ENCODE data around the gene ADGRD1.

The ADGRD1 gene

DNA sequence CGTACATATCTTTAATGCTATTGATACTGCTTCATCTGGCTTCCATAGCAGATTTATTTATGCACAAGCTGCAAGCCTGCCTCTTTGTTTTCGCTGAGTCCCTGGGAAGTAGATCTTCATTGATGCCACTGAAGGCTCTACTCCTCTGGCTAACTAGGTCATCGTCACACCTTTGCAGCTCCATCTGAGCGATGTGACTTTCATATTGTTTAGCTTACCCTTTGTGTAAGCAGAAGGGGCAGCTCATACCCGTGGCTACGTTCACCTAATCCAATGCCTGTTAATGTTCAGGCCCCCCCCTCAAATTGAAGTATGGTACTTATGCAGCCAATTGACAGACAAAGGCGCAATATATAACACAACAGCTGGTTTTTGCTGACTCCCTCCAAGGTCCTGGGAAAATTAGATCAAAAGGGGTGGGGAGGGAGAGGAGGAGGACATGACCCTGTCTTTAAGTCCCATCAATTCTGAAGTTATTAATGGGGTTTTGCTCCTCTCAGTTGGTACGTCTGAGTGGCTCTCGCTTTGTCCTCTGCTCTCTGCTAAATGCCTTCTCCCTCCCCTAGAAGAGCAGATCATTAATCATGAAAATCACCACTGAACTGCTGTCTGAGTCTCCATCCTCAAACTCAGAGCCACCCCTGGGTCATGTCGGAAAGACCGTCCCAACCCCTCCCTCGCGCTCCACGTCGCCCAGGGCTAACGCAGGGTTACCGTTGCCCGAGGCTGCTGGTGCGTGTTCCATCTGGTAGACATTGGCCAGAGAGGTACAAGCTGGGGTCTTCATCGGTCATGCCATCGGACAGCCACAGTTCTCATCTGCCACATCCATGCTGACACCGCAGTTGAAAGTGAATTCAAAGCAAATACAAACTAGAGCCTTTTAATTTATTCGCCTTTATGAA, 128.8 kb downstream of the ADGRD1 start:
- no peak for TF ChIP-seq GATA2 (IDR thresholded peaks at IDR 0.05; ENCODE audit: low read depth, low read length)
- TF ChIP-seq GATA3 (IDR thresholded peaks at IDR 0.05; ENCODE audit: low read depth, low read length), result no peak

DNA sequence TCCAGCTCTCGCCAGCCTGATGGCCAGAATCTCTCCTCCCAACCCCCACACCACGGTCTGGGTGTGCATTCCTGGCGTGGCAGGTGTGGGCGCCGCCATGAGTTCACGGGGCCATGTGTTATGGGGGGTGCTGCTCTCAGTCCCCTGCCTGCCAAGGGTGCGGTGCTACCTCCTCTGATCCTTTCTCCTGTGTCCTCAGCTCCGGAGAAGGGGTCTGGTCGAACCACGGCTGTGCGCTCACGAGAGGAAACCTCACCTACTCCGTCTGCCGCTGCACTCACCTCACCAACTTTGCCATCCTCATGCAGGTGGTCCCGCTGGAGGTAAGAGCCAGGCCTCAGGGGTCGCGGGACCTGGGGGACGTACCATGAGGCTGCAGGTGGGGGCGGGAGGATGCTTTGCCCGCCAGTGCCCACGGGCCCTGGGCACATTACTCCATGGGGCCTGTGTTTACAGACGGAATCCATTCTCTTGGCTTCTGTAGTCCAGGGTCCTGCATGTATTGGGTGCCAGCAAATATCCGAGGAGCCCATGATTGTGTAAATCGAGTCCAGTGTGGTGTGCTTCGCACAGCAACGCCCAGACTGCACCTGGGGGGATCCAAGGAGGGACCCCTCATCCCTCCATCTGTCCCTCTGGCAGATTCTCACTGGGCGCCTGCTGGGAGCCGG, 130.8 kb downstream of the ADGRD1 start:
- no peak for TF ChIP-seq GATA2 (IDR thresholded peaks at IDR 0.05; ENCODE audit: low read depth, low read length)
- TF ChIP-seq GATA3 (IDR thresholded peaks at IDR 0.05; ENCODE audit: low read depth, low read length), result no peak

DNA sequence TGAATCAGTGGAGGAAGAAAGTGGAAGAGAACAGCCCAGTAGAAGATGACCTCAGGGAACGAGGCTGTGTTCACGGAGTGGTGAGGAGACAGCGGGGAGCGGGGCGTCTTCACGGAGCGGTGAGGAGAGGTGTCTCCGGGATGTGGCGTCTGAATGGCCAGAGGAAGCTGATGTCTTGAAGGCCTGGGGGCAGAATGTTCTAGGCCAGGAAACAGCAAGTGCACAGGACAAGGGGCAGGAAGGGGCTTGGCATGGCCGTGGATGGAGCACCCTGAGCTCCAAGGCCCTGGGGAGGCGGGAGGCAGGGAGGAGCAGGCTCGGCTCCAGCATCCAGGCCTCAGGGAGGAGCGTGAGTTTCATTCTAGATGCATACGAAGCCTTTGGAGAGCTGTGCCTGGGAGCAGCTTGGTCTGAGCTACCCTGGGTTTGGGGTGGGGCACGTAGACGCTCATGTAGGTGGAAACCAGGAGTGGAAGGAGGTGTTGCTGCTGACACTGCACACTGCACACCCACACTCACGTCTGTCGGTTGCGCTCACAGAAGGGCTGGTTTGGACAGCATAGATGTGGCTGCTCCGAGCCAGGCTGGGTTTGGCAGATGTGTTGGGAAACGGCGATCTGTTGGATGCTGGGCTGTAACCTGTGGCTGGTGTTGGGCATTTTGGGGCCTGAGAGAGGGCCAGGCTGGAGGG, 131.6 kb downstream of the ADGRD1 start:
- TF ChIP-seq GATA3 (IDR thresholded peaks at IDR 0.05; ENCODE audit: low read depth, low read length) (no peak), GATA2 (IDR thresholded peaks at IDR 0.05; ENCODE audit: low read depth, low read length) (no peak)

DNA sequence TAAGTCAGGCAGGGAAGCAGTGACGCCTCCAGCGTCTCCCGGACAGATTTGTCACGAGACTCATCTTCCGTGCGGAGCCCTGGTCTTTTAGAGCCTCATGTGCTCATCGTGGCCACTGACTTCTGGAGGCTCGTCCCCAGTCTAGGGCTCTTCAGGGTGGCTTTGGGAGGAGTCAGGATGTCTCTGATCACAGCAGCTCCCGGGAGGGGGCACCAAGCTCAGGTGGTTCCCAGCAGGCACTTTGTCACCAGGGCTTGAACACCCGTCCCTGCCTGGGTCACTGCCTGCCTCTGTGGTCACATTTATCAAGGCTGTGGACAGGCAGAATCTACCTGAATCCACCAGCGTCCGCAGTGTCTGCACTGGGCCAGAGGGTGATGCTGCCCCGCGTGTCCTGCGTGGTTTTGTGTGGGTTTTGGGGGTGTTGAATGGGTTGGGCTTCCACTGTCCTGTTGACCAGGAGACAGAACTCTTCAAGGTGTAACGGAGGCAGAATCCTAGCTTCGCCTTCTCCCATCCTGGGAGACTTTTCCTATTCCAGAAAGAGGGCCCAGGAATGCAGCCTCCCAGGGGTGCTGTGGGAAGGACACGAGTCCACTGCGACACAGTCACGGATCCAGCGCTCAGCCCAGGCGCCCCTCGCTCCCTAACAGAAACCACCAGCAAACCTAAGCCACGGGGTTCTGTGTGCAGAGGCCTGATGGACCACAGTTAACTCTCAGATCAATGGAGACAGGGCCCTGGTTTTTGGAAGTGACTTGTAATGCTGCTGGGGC, 132.3 kb downstream of the ADGRD1 start:
- TF ChIP-seq GATA2 (IDR thresholded peaks at IDR 0.05; ENCODE audit: low read depth, low read length) (no peak), GATA3 (IDR thresholded peaks at IDR 0.05; ENCODE audit: low read depth, low read length) (no peak)

DNA sequence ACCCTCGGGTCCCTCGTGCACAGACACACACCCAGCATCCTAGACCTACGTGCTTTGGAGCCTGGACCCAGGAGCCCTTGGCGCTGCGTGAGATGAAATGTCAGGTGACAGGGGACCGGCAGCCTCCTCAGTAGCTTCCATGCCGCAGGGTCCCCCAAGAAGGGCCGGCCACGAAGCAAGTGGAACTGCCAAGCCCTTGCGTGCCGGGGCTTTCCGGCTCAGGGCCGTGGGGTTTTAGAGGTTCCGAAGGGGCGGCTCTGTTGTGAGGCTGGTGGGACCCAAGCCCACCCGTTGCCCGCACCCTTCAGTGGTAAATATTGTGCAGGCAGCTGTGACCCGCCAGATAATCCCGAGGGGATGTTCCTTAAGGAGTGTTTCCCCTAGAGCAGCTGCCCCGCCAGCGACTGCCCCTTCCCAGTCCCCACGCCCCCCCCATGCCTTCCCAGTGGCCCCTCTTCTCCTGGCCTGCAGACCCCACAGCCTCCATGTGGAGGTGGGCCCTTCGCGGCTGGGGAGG, 133.7 kb downstream of the ADGRD1 start:
- TF ChIP-seq GATA3 (IDR thresholded peaks at IDR 0.05; ENCODE audit: low read depth, low read length), result no peak
- no peak for TF ChIP-seq GATA2 (IDR thresholded peaks at IDR 0.05; ENCODE audit: low read depth, low read length)

DNA sequence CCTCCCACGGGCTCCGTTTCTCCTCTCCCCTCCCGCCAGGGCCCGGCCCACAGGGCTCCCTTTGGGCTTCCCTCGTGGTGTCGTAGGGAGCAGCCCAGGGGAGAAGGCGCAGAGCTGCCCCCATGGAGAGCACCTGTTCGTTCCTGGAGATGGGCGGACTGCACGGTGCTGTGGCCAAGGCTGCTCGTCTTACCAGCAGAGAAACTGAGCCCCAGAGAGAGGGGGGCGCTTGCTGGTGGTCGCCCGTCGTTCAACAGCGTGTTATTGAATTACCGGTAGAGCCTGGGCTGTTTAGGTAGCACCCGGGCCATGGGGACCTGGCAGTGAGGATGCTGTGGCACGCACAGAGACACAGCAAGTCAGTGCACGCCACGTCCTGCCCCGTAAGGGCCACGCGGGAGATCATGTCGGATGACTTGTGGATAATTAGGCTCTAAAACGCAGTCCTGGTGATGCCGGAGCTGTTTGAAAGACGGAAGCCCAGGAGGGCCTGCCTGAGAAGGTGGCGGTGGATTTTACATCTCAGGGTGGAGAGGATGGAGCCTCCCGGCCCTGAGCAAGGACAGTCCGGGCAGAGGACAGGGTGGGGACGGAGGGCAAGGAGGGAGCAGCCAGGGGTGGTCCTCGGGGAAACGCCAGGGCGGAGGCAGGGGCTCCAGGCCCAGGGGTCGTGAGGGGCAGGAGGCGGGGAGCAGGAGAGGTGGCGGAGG, 134.4 kb downstream of the ADGRD1 start:
- TF ChIP-seq GATA3 (IDR thresholded peaks at IDR 0.05; ENCODE audit: low read depth, low read length) (no peak), GATA2 (IDR thresholded peaks at IDR 0.05; ENCODE audit: low read depth, low read length) (no peak)

DNA sequence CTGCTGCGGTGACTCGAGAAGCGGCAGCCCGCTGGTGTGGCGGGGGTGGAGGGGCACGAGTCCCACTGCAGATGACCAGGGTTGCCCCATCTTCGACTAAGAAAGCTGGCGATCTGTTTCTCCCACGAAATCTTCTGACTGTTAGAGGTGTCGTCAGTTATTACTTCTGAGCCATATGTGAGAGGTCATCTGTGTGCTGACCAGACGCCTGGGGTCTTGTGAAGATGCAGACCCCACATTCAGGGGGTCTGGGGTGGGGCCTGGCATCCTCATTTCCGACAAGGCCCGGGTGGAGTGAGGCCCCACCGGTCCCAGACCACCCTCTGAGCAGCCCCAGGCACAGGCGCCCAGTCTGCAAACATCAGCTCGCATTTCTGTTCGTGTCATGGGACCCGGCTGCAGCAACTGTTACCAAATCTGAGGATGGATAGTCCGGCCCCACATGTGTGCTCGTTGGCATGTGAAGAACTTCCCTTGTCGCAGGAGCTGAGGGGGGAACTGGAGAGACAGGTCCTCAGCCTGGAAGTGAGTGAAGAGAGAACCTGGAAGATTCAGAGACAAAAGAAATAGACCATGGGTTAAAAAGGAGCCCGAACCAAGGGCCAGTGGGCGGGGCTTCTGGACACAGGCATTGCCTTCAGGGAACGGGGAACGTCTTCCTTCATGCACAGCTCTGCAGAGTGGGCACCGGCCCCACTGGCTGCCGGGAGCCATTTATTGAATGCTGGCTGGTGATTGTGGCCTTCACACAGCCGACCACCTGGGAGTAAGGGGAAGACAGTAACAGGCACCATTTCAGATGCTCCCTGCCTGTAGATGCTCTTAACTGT, 135.2 kb downstream of the ADGRD1 start:
- TF ChIP-seq GATA2 (IDR thresholded peaks at IDR 0.05; ENCODE audit: low read depth, low read length) (no peak), GATA3 (IDR thresholded peaks at IDR 0.05; ENCODE audit: low read depth, low read length) (no peak)

DNA sequence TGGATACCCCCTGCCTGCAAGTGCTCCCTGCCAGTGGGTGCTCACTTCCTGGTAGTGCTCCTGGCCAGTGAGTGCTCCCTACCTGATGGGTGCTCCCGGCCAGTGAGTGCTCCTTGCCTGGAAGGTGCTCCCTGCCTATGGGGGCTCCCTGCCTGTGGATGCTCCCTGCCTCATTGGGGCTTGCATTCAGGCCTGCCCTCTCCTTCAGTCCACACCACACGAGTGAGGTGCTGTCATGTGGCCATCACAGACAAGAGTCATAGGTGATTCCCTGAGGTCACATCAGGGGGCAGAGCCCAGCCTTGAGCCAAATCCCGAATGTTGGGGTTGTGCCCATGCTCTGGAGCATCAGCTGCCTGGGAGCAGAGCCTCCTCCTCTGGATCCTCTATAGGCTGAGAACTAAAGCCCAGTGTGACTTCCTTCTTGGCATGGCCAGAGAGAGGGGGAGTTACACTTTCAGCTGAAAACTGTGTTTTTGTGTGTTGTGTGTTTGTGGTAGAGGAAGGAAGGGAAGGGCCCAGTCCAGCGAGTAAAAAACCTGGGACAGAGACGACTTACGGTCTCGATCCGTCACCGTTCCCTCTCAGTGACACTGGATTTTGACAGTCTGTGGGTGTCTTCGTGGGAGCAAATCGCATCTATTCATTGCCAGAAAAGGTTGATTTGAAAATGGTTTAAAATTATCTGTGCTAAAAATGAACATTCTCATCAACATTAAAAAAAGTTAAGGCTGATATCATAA, 136.0 kb downstream of the ADGRD1 start:
- no peak for TF ChIP-seq GATA3 (IDR thresholded peaks at IDR 0.05; ENCODE audit: low read depth, low read length)
- TF ChIP-seq GATA2 (IDR thresholded peaks at IDR 0.05; ENCODE audit: low read depth, low read length), result no peak

DNA sequence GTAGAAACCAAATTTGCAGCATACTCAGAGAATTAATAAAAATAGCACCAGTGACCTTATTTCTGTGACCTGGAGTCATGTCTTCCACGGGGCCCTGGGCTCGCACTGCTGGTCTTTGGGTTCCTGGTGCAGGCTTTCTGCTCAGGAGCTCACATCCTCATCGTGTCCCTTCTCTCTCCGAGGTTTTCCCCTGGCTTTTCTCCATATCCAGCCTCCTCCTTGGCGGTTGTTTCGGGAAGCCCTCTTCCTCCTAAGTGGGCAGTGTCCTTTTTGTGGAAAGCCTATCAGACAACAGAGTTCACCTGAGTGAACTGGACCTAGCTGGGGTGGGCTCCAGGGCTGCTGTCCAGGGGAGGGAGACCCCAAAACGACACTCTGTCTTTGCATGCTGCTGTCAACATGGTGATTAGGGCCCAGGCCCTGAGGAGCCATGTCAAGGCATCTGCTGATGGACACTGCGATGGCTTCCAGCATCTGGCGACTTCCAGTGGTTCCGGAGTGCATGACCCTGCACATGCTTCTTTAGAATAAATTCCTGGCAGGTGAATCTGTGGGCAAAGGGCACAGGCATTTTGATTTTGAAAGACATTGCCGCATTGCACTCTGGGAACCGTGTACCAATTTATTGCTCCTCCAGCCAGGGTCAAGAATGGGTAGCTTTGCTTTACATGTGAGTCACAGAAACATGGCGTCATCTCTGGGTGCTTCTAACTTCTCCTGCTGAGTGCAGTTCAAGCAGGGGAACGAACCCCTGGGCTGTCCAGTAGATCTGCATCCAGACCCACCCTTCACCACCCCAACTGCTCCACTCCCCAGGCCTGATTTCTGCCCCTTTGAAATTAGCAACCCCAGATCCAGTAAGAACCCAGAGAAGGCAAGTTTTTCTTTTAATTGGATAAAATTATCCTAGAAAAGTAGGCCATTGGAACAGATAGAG, 136.8 kb downstream of the ADGRD1 start:
- TF ChIP-seq GATA3 (IDR thresholded peaks at IDR 0.05; ENCODE audit: low read depth, low read length) (no peak), GATA2 (IDR thresholded peaks at IDR 0.05; ENCODE audit: low read depth, low read length) (no peak)

DNA sequence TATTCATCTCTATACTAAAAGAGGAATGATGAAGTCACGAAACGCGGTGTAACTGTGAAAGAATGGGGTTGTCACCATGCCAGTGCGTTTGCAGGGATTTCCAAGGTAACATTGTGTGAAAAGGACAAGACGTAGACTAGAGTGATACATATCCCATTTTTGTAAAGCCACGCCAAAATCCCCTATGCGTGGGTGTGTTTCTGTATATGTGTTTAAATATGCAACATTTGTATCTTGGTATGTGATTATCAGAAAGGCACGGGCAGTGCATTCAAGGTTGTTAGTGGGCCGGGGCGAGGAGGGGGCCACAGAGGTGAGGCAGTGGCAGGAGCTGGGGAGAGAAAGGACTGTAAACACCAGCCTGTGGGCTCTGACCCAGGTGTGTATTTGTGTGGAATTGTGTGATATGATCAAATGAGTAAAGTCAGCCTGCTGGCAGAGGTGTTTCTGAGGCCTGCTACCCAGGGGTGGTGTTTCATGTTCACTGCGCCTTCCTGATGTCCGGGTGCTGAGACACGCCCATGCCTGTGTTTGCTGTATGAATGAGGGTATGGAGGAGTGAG, 137.8 kb downstream of the ADGRD1 start:
- TF ChIP-seq GATA2 (IDR thresholded peaks at IDR 0.05; ENCODE audit: low read depth, low read length) (no peak), GATA3 (IDR thresholded peaks at IDR 0.05; ENCODE audit: low read depth, low read length) (no peak)

Measured in SH-SY5Y (cell line).